Measurements from ENCODE around the gene NAALADL2. TPM values are rescaled to one million over a fixed set of nuclear protein-coding genes. Genes with fewer than 3 reads are reported as not detected.

The NAALADL2 gene
- total RNA-seq, 1 donor: 1.3 TPM

DNA sequence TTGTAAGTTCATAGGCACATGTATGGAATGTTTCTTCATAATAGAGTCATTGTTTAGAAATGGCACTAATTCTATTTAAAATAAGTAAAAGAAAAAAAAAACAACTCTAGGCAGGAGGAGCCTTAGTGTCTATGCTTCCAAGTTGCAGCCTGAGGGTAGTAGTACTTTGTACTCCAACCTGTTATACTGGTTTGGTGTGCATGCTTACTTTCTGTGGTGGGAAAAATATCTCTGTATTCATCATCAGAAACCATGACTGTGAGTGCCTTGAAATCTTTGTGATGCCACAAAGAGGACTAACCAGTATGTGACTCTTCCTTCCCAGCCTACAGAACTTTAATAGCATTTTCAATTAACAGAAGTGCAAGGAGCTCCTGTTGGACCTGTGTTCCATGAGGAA is 4.4 kb downstream of the NAALADL2 start:
- Histone ChIP-seq H3K4me1 (ENCODE audit: insufficient read depth, low read length) (no peaks in the 10 kb centered on the region), H3K9me3 (ENCODE audit: low read depth, low read length) (no peaks in the 10 kb centered on the region), H3K27me3 (ENCODE audit: insufficient read depth, low read length) (no peaks in the 10 kb centered on the region), H3K4me3 (ENCODE audit: low read length) (no peak overlapping the region)

DNA sequence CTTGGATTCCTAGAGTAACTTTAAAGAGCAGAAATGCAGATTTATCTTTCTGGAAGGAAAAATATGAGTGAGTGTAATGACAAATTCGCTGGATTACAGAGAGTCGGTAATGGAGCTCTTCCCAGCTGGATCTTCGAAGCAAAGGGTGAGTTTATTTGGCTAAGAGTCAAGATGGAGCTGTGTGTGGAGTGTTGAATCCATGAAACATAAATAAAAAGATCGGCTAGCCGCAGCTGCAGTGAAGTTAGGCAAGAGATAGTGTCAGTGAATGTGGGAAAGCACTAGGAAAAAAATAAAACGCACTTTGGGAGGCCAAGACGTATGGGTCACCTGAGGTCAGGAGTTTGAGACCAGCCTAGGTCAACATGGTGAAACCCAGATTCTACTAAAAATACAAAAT is 10.3 kb downstream of the NAALADL2 start:
- Histone ChIP-seq H3K4me3 (ENCODE audit: low read length) (no peak overlapping the region), H3K9me3 (ENCODE audit: low read depth, low read length) (peaks cover 5% of the 10 kb centered on the region), H3K4me1 (ENCODE audit: insufficient read depth, low read length) (no peaks in the 10 kb centered on the region), H3K27me3 (ENCODE audit: insufficient read depth, low read length) (no peaks in the 10 kb centered on the region)

- H3K4me3 ChIP-seq (ENCODE audit: low read length): no peak overlapping the region
- no peaks in the 10 kb centered on the region for H3K27me3 ChIP-seq (ENCODE audit: insufficient read depth, low read length)
- peaks cover 9% of the 10 kb centered on the region for H3K9me3 ChIP-seq (ENCODE audit: low read depth, low read length)
- H3K4me1 ChIP-seq (ENCODE audit: insufficient read depth, low read length): no peaks in the 10 kb centered on the region
Measured at GRCh38 chr3:174873832-174874657, 14.9 kb downstream of the NAALADL2 start.

GRCh38 chr3:174882789-174883188 is 23.7 kb downstream of the NAALADL2 start:
- peaks cover 11% of the 10 kb centered on the region for H3K9me3 ChIP-seq (ENCODE audit: low read depth, low read length)
- H3K4me1 ChIP-seq (ENCODE audit: insufficient read depth, low read length): no peaks in the 10 kb centered on the region
- H3K4me3 ChIP-seq (ENCODE audit: low read length): no peak overlapping the region
- no peaks in the 10 kb centered on the region for H3K27me3 ChIP-seq (ENCODE audit: insufficient read depth, low read length)

GRCh38 chr3:174883881-174884675 is 24.9 kb downstream of the NAALADL2 start:
- no peaks in the 10 kb centered on the region for H3K4me1 ChIP-seq (ENCODE audit: insufficient read depth, low read length)
- no peaks in the 10 kb centered on the region for H3K27me3 ChIP-seq (ENCODE audit: insufficient read depth, low read length)
- no peak overlapping the region for H3K4me3 ChIP-seq (ENCODE audit: low read length)
- peaks cover 7% of the 10 kb centered on the region for H3K9me3 ChIP-seq (ENCODE audit: low read depth, low read length)

GRCh38 chr3:174884776-174885568 is 25.8 kb downstream of the NAALADL2 start:
- Histone ChIP-seq H3K4me1 (ENCODE audit: insufficient read depth, low read length) (no peaks in the 10 kb centered on the region), H3K9me3 (ENCODE audit: low read depth, low read length) (peaks cover 6% of the 10 kb centered on the region), H3K27me3 (ENCODE audit: insufficient read depth, low read length) (no peaks in the 10 kb centered on the region), H3K4me3 (ENCODE audit: low read length) (no peak overlapping the region)

DNA sequence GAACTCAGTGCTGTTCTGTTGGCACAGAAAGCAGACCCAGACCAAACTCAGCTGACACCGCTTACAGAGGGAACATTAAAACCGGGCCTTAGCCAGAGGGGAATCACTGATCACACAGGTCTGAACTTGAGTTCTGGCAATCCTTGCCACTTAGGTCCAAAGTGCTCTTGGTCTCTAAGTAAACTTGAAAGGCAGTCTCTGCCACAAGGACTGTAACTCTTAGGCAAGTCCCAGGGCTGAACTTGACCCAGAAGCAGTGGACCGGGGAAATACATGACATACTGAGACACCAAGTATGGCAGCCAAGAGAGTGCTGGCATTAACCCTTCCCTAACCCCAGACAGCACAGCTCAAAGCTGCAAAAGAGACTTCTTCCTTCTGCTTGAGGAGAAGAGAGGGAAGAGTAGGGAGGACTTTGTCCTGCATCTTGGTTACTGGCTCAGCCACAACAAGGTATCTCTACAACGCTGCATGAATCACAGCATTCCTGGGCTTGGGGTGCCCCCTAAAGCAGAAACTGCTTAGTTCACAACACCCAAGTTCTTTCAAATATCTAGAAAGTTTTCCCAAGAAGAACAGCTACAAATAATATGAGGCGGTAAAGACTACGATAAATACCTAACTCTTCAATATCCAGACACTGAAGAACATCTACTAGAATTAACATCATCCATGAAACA is 32.5 kb downstream of the NAALADL2 start:
- no peaks in the 10 kb centered on the region for H3K27me3 ChIP-seq (ENCODE audit: insufficient read depth, low read length)
- H3K9me3 ChIP-seq (ENCODE audit: low read depth, low read length): no peaks in the 10 kb centered on the region
- H3K4me3 ChIP-seq (ENCODE audit: low read length): no peak overlapping the region

GRCh38 chr3:174907027-174907426 is 47.9 kb downstream of the NAALADL2 start:
- no peak overlapping the region for H3K4me3 ChIP-seq (ENCODE audit: low read length)
- no peaks in the 10 kb centered on the region for H3K4me1 ChIP-seq (ENCODE audit: insufficient read depth, low read length)
- no peaks in the 10 kb centered on the region for H3K9me3 ChIP-seq (ENCODE audit: low read depth, low read length)
- H3K27me3 ChIP-seq (ENCODE audit: insufficient read depth, low read length): no peaks in the 10 kb centered on the region

More for the DNA sequence above, 32.5 kb downstream of the NAALADL2 start:
- H3K4me1 ChIP-seq (ENCODE audit: insufficient read depth, low read length): no peaks in the 10 kb centered on the region

DNA sequence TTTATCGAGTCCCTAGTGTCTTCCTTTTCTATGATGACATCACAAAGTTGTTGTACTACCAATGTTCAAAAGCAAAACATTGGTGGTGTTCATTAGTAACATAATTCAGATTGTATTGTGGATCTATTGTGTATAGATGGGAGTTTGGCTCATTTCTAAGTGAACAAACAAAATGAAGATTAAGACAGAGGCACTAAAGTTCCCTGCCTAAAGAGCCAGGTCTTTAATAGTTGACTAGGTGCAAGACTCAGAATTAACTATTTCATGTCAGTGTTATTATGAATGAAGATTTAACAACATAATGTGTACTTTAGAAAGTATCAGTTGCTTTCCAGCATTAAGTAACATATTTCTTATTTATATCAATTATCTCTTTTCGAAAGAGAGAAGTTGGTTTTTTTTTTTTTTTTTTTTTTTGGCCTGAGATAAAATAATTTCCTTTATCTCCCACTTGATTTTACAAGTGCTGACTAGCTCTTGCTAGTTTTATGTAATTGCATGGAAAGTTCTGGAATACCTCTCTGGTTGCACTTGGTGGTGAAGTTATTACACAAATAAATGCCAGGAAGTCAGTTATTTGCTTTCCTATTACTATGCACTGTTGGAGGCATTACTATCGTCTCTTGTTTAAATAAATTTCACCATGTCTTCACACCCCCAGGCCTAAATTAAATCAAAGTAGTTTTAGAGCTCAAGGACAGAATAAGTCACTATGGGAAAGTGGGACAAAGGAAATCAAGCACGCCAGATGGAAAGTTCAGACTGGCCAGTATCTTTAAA is 48.7 kb downstream of the NAALADL2 start:
- Histone ChIP-seq H3K9me3 (ENCODE audit: low read depth, low read length) (no peaks in the 10 kb centered on the region), H3K4me3 (ENCODE audit: low read length) (no peak overlapping the region), H3K27me3 (ENCODE audit: insufficient read depth, low read length) (no peaks in the 10 kb centered on the region), H3K4me1 (ENCODE audit: insufficient read depth, low read length) (no peaks in the 10 kb centered on the region)

DNA sequence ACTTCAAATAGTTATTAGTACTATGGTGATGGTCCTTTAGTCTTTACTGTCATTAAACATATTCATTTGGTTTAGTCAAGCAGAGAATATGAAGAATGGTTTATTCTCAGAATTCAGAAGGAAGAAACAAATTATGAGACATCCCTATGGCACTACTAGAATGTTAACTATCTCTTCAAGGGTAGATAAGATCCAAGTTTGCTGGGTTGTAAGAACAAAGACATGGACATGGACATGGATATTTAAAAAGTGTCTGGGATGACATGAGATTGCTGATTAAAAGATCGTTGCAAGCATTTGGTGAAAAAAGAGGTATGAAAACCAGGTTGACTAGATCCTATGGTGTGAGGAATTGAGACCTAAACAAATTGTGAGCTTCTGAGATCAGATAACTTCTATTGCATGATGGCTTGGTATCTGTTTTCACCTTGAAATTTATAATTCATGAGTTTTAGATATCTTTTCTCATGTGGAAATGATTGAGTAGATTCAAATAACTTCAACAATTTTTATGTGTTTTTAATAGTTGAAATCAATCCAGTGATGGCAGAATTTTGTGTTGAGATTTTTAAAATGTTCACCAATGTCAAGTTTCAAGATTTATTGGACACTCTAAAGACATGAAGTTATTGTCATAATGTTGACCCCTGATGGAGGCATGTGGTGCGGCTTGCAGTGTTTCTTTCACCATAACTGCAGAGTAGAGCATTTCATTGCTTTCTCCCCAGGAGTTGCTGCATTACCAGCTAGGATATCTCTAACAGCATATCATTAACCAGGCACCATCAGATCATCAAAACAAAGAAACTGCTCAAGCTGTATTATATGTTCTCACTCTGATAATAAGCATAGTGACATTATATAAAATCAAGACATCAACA is 72.6 kb downstream of the NAALADL2 start:
- no peaks in the 10 kb centered on the region for H3K27me3 ChIP-seq (ENCODE audit: insufficient read depth, low read length)
- no peak overlapping the region for H3K4me3 ChIP-seq (ENCODE audit: low read length)
- no peaks in the 10 kb centered on the region for H3K4me1 ChIP-seq (ENCODE audit: insufficient read depth, low read length)
- no peaks in the 10 kb centered on the region for H3K9me3 ChIP-seq (ENCODE audit: low read depth, low read length)

- H3K4me3 ChIP-seq (ENCODE audit: low read length): no peak overlapping the region
- H3K4me1 ChIP-seq (ENCODE audit: insufficient read depth, low read length): no peaks in the 10 kb centered on the region
- no peaks in the 10 kb centered on the region for H3K9me3 ChIP-seq (ENCODE audit: low read depth, low read length)
- no peaks in the 10 kb centered on the region for H3K27me3 ChIP-seq (ENCODE audit: insufficient read depth, low read length)
Measured at GRCh38 chr3:174936590-174936989, 77.5 kb downstream of the NAALADL2 start.

GRCh38 chr3:174937478-174937877 is 78.3 kb downstream of the NAALADL2 start:
- Histone ChIP-seq H3K9me3 (ENCODE audit: low read depth, low read length) (no peaks in the 10 kb centered on the region), H3K27me3 (ENCODE audit: insufficient read depth, low read length) (no peaks in the 10 kb centered on the region), H3K4me1 (ENCODE audit: insufficient read depth, low read length) (no peaks in the 10 kb centered on the region), H3K4me3 (ENCODE audit: low read length) (no peak overlapping the region)

DNA sequence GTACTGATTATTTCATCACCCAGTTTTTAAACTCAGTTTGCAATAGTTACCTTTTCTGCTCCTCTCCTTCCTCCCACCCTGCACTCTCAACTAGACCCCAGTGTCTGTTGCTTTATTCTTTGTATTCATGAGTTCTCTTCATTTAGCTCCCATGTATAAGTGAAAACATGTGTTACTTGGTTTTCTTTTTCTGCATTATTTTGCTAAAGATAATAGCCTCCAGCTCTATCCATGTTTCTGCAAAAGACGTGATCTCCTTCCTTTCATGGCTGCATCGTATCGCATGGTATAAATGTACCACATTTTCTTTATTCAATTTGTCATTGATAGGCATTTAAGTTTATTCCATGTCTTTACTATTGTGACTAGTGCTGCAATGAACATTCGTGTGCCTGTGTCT is 79.0 kb downstream of the NAALADL2 start:
- no peaks in the 10 kb centered on the region for H3K4me1 ChIP-seq (ENCODE audit: insufficient read depth, low read length)
- no peaks in the 10 kb centered on the region for H3K27me3 ChIP-seq (ENCODE audit: insufficient read depth, low read length)
- no peak overlapping the region for H3K4me3 ChIP-seq (ENCODE audit: low read length)
- no peaks in the 10 kb centered on the region for H3K9me3 ChIP-seq (ENCODE audit: low read depth, low read length)

Data from mononuclear cell (primary cell).